Liver (tissue), 9 donors: ENCODE measurements around the gene NR3C1. TPM values are rescaled to one million over a fixed set of nuclear protein-coding genes. Genes with fewer than 3 reads are reported as not detected.

Experiments used
- DNase-seq: peaks from one replicate; pipeline ENCODE4 v3.0.0-alpha.2; 2017; ENCODE audit warnings: low spot score
- H3K27ac ChIP-seq, 2 donors: one replicate each; pipeline ENCODE4 v1.7.0; 2013; ENCODE audit warnings: inconsistent platforms in 2 of 2, low read length in 2 of 2, control low read depth in 1 of 2, low read depth in 1 of 2, mild to moderate bottlenecking in 1 of 2
- H3K27me3 ChIP-seq, 4 donors: one replicate each; pipeline versions ENCODE4 v1.6.1 to v1.7.0; 2013; ENCODE audit warnings: low read length in 3 of 4, inconsistent platforms in 1 of 4, mild to moderate bottlenecking in 1 of 4, moderate library complexity in 1 of 4; ENCODE audit not compliant: control insufficient read depth in 4 of 4, insufficient read depth in 4 of 4
- H3K36me3 ChIP-seq, 4 donors: one replicate each; pipeline versions ENCODE4 v1.6.1 to v1.7.0; 2013; ENCODE audit warnings: low read length in 3 of 4, mild to moderate bottlenecking in 3 of 4, low read depth in 1 of 4, moderate library complexity in 1 of 4; ENCODE audit not compliant: control insufficient read depth in 4 of 4, insufficient read depth in 3 of 4
- H3K4me1 ChIP-seq, 4 donors: one replicate each; pipeline versions ENCODE4 v1.6.1 to v1.7.0; 2013; ENCODE audit warnings: low read length in 3 of 4, mild to moderate bottlenecking in 3 of 4, moderate library complexity in 1 of 4; ENCODE audit not compliant: control insufficient read depth in 4 of 4, insufficient read depth in 4 of 4
- H3K4me3 ChIP-seq, 3 donors: one replicate each; pipeline versions ENCODE4 v1.6.1 to v1.7.0; 2013; ENCODE audit warnings: low read length in 3 of 3, control low read depth in 1 of 3, low read depth in 1 of 3, mild to moderate bottlenecking in 1 of 3
- H3K9ac ChIP-seq, 2 donors: one replicate each; pipeline ENCODE4 v1.7.0; 2013; ENCODE audit warnings: low read length in 2 of 2, mild to moderate bottlenecking in 2 of 2, moderate library complexity in 2 of 2, control low read depth in 1 of 2, low read depth in 1 of 2
- H3K9me3 ChIP-seq, 4 donors: one replicate each; pipeline versions ENCODE4 v1.6.1 to v1.7.0; 2013; ENCODE audit warnings: low read length in 3 of 4; ENCODE audit not compliant: control insufficient read depth in 4 of 4
- CTCF ChIP-seq: fragments of 150-350 bp; IDR thresholded peaks from 2 replicates; pipeline ENCODE4 v1.5.1; 2017; ENCODE audit warnings: improper control_type of control experiment, low read depth, low read length; ENCODE audit not compliant: missing input control
- EGR1 ChIP-seq, 2 donors: IDR thresholded peaks; 2 replicates each; pipeline ENCODE4 v1.6.1; 2016 to 2018; ENCODE audit warnings: antibody characterized with exemption in 2 of 2, low read depth in 2 of 2
- FOXA1 ChIP-seq: IDR thresholded peaks from 2 replicates; pipeline ENCODE4 v1.6.1; 2016; ENCODE audit warnings: antibody characterized with exemption
- FOXA2 ChIP-seq: IDR thresholded peaks from 2 replicates; pipeline ENCODE4 v1.6.1; 2016; ENCODE audit warnings: antibody characterized with exemption
- GABPA ChIP-seq, 2 donors: IDR thresholded peaks in 1 of 2; conservative IDR thresholded peaks in 1 of 2; 2 replicates each; pipeline ENCODE4 v1.6.1; 2016; ENCODE audit warnings: antibody characterized with exemption in 2 of 2, mild to moderate bottlenecking in 1 of 2, moderate library complexity in 1 of 2
- HNF4A ChIP-seq, 2 donors: conservative IDR thresholded peaks; 2 replicates each; pipeline ENCODE4 v1.6.1; 2016; ENCODE audit warnings: antibody characterized with exemption in 2 of 2, mild to moderate bottlenecking in 2 of 2
- HNF4G ChIP-seq: IDR thresholded peaks from 2 replicates; pipeline ENCODE4 v1.6.1; 2016; ENCODE audit warnings: antibody characterized with exemption
- JUND ChIP-seq, 2 donors: IDR thresholded peaks; 2 replicates each; pipeline ENCODE4 v1.6.1; 2016; ENCODE audit warnings: antibody characterized with exemption in 2 of 2
- MAX ChIP-seq: IDR thresholded peaks from 2 replicates; pipeline ENCODE4 v1.6.1; 2016; ENCODE audit warnings: antibody characterized with exemption
- NR2F2 ChIP-seq: IDR thresholded peaks from 2 replicates; pipeline ENCODE4 v1.6.1; 2016; ENCODE audit warnings: antibody characterized with exemption
- RAD21 ChIP-seq, 2 donors: IDR thresholded peaks; 2 replicates each; pipeline ENCODE4 v1.6.1; 2016; ENCODE audit warnings: antibody characterized with exemption in 2 of 2, mild to moderate bottlenecking in 2 of 2
- REST ChIP-seq: IDR thresholded peaks from 2 replicates; pipeline ENCODE4 v1.6.1; 2016; ENCODE audit warnings: antibody characterized with exemption, mild to moderate bottlenecking
- RXRA ChIP-seq, 2 donors: IDR thresholded peaks; 2 replicates each; pipeline ENCODE4 v1.6.1; 2017 to 2018; ENCODE audit warnings: antibody characterized with exemption in 2 of 2, mild to moderate bottlenecking in 1 of 2
- SP1 ChIP-seq: IDR thresholded peaks from 2 replicates; pipeline ENCODE4 v1.6.1; 2018; ENCODE audit warnings: antibody characterized with exemption, mild to moderate bottlenecking
- TAF1 ChIP-seq: conservative IDR thresholded peaks from 2 replicates; pipeline ENCODE4 v1.6.1; 2016; ENCODE audit warnings: antibody characterized with exemption, mild to moderate bottlenecking
- YY1 ChIP-seq: IDR thresholded peaks from 2 replicates; pipeline ENCODE4 v1.6.1; 2016; ENCODE audit warnings: antibody characterized with exemption, mild to moderate bottlenecking
- ZBTB33 ChIP-seq: IDR thresholded peaks from 2 replicates; pipeline ENCODE4 v1.6.1; 2016; ENCODE audit warnings: antibody characterized with exemption
- WGBS: extraction: QIAGEN DNeasy Blood & Tissue Kit; methylation state at CpG from one replicate; pipeline ENCODE4 v1.1.7; 2013; 5-methylcytosine and 5-hydroxymethylcytosine counted together
- polyA plus RNA-seq, 2 donors: library from polyadenylated mRNA; stranded (reverse) in 1 of 2; unstranded in 1 of 2; fragments of 200-250 nt in 1 of 2; fragments of >200 nt in 1 of 2; fragmentation: Nextera tagmentation in 1 of 2; extraction: Ambion mirVana in 1 of 2; gene quantifications; one replicate each; pipeline versions ENCODE4 v1.2.1 to v1.2.3, GENCODE V29; 2013 to 2015
- total RNA-seq, 2 donors: library from RNA; depleted of rRNA; stranded (reverse); fragments of >200 nt; gene quantifications; one replicate each; pipeline ENCODE4 v1.2.3, GENCODE V29; 2014
- donor health status: healthy.
- donor health status: healthy.
- donor health status: healthy.
- donor health status: healthy.
- donor health status: healthy.

Gene NR3C1
- total and polyA plus RNA-seq, 4 donors = 24.5 to 36.4 (median 29.0) TPM

GRCh38 chr5:143308731-143309130, 94.8 kb downstream of the NR3C1 start:
- 96% methylated on average over 2 of the region's 2 CpGs for whole genome bisulfite sequencing
- Histone ChIP-seq H3K9ac (no peak overlapping the region), H3K9me3 (no peaks in the 10 kb centered on the region), H3K27me3 (no peaks in the 10 kb centered on the region), H3K27ac (no peak overlapping the region), H3K36me3 (peaks cover 4 to 41% (median 28%) of the 10 kb centered on the region in 4 donors), H3K4me1 (no peaks in the 10 kb centered on the region), H3K4me3 (no peak overlapping the region)
- DNase-seq = no peak
- TF ChIP-seq MAX (no peak), REST (no peak), EGR1 (IDR thresholded peaks at IDR 0.05; ENCODE audit: low read depth in 2 of 2) (no peak), HNF4A (conservative IDR thresholded peaks at IDR 0.05) (no peak), FOXA2 (no peak), RAD21 (IDR thresholded peaks at IDR 0.05) (no peak), TAF1 (no peak), YY1 (no peak), FOXA1 (no peak), NR2F2 (no peak), ZBTB33 (no peak), HNF4G (no peak), CTCF (no peak), SP1 (no peak), GABPA (IDR thresholded peaks at IDR 0.05 in 1 of 2, conservative IDR thresholded peaks at IDR 0.05 in 1 of 2) (no peak)

GRCh38 chr5:143306040-143306439, 97.4 kb downstream of the NR3C1 start:
- Histone ChIP-seq H3K36me3 (peaks cover 4 to 21% (median 17%) of the 10 kb centered on the region in 4 donors), H3K9ac (no peak overlapping the region), H3K9me3 (no peaks in the 10 kb centered on the region), H3K27me3 (no peaks in the 10 kb centered on the region), H3K4me3 (no peak overlapping the region), H3K4me1 (no peaks in the 10 kb centered on the region), H3K27ac (no peak overlapping the region)
- WGBS = 93% methylated on average over 2 of the region's 2 CpGs
- no peak for DNase-seq
- TF ChIP-seq ZBTB33 = no peak
- TF ChIP-seq MAX = no peak
- TF ChIP-seq JUND (IDR thresholded peaks at IDR 0.05) = no peak
- no peak for TF ChIP-seq HNF4G
- no peak for TF ChIP-seq HNF4A (conservative IDR thresholded peaks at IDR 0.05)
- TF ChIP-seq GABPA (IDR thresholded peaks at IDR 0.05 in 1 of 2, conservative IDR thresholded peaks at IDR 0.05 in 1 of 2) = no peak
- no peak for TF ChIP-seq REST
- no peak for TF ChIP-seq TAF1
- TF ChIP-seq NR2F2 = no peak
- TF ChIP-seq RAD21 (IDR thresholded peaks at IDR 0.05) = no peak
- no peak for TF ChIP-seq YY1
- no peak for TF ChIP-seq SP1
- TF ChIP-seq FOXA2 = no peak
- no peak for TF ChIP-seq FOXA1
- no peak for TF ChIP-seq RXRA (IDR thresholded peaks at IDR 0.05)
- TF ChIP-seq EGR1 (IDR thresholded peaks at IDR 0.05; ENCODE audit: low read depth in 2 of 2) = no peak
